ENCODE results near the gene SHCBP1L.
"Not testable (repeated sequence)": the region's sequence is repeated elsewhere in the genome, so short reads cannot be mapped to it uniquely, and the experiment has no call there.

Gene SHCBP1L

DNA sequence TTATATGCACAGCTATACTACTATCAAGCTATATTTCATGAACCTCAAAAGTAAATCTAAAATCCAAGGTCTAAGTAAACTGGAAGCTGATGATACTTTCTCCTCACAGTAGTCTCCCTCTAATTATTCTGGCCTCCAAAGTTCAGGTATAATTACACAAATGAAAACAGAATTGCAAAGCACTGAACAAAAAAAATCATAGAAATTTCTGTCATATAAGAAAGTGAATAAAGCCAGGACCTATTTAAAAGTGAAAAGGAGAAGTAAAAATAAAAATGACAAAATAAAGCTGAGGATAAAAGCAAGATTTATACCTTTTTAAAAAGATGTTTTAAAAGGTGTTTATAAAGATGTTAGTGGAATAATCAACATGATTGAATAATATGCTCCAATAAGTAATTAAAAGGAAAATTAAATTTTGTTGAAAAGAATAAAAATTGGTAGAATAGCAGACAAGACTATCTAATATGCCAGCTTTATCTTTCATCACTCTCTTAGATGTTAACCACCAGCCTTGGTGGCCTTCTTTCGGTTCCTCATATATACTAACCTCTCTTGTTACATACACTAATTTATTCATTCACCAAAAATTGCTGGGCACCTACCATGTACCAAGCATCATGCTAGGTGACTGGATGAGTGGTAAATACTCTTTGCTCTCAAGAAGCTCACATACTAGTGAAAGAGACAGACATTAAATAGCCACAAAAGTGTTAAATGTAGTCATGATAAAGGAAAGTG, 25.1 kb downstream of the SHCBP1L start:
- no peak overlapping the region for H3K4me3 ChIP-seq (ENCODE audit: low read length)
- DNase-seq (ENCODE audit: low read depth): no peak
- TF ChIP-seq, protein P1, sequence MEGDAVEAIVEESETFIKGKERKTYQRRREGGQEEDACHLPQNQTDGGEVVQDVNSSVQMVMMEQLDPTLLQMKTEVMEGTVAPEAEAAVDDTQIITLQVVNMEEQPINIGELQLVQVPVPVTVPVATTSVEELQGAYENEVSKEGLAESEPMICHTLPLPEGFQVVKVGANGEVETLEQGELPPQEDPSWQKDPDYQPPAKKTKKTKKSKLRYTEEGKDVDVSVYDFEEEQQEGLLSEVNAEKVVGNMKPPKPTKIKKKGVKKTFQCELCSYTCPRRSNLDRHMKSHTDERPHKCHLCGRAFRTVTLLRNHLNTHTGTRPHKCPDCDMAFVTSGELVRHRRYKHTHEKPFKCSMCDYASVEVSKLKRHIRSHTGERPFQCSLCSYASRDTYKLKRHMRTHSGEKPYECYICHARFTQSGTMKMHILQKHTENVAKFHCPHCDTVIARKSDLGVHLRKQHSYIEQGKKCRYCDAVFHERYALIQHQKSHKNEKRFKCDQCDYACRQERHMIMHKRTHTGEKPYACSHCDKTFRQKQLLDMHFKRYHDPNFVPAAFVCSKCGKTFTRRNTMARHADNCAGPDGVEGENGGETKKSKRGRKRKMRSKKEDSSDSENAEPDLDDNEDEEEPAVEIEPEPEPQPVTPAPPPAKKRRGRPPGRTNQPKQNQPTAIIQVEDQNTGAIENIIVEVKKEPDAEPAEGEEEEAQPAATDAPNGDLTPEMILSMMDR (IDR thresholded peaks at IDR 0.05; ENCODE audit: insufficient read depth, low read depth, low read length, missing control alignments): no peak

DNA sequence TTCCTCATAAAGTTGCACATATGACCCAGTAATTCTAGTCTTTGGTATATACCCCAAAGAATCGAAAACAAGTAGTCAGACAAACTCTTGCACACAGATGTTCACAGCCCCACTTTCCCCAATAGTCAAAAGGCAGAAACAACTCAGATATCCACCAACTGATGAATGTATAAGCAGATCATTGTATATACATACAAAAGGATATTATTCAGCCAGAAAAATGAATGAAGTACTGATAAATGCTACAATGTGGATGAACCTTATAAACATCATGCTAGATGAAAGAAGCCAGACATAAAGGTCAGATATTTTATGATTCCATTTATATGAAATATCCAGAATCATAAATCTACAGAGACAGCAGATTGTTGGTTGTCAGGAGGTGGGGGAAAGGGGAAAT, 27.3 kb downstream of the SHCBP1L start:
- DNase-seq (ENCODE audit: low read depth): no peak

DNA sequence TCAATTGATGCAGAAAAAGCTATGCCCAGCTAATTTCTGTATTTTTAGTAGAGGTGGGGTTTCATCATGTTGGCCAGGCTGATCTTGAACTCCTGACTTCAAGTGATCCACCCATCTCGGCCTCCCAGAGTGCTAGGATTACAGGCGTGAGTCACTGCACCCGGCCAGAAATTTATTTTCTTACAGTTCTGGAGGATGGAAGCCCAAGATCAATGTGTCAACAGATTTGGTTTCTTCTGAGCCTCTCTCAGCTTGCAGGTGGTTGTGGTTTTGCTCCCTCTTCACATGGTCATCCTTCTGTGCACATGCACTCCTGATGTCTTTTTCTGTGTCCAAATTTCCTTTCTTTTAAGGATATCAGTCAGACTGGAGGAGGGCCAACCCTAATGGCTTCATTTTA, 35.6 kb downstream of the SHCBP1L start:
- DNase-seq (ENCODE audit: low read depth): no peak
- TF ChIP-seq, protein P1 (IDR thresholded peaks at IDR 0.05; ENCODE audit: insufficient read depth, low read depth, low read length, missing control alignments): no peak
- no peak overlapping the region for H3K4me3 ChIP-seq (ENCODE audit: low read length)

More for the DNA sequence above, 27.3 kb downstream of the SHCBP1L start:
- no peak overlapping the region for H3K4me3 ChIP-seq (ENCODE audit: low read length)
- TF ChIP-seq, protein P1 (IDR thresholded peaks at IDR 0.05; ENCODE audit: insufficient read depth, low read depth, low read length, missing control alignments): no peak

DNA sequence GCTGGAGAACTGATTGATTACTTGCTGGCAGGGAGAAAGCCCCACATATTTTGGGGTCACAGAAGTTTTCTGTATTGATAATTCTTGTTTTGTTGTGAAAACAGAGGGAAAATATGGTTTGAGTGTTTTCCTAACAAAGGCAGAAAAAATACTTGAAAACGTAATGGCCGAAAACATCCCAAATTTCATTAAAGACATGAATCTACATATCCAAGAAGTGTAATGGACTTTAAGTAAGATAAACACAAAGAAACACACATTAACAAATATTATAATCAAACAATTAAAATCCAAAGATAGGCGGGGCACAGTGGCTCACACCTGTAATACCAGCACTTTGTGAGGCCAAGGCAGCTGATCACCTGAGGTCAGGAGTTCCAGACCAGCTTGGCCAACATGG, 39.6 kb downstream of the SHCBP1L start:
- H3K4me3 ChIP-seq (ENCODE audit: low read length): no peak overlapping the region
- DNase-seq (ENCODE audit: low read depth): no peak
- TF ChIP-seq, protein P1 (IDR thresholded peaks at IDR 0.05; ENCODE audit: insufficient read depth, low read depth, low read length, missing control alignments): no peak

DNA sequence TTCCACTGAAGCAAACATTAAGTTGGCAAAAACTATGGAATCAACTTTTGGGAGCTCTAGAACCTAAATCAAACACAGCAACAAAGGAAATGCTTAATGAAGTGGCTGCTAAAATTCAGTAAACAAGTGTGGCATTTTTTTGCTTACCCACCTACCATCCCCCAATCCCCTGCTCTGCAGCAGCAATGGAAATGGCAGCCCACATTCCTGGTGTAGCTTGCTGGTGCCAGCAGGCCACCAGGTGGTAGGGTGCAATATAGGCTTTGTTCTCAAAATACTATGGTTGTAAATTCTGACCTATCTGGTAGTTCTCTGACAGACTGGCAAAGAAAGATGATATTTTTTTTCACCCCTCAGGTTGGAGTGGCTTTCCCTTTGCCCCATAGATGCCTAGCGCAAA, 42.8 kb downstream of the SHCBP1L start:
- TF ChIP-seq, protein P1 (IDR thresholded peaks at IDR 0.05; ENCODE audit: insufficient read depth, low read depth, low read length, missing control alignments): no peak
- DNase-seq (ENCODE audit: low read depth): no peak
- H3K4me3 ChIP-seq (ENCODE audit: low read length): no peak overlapping the region

DNA sequence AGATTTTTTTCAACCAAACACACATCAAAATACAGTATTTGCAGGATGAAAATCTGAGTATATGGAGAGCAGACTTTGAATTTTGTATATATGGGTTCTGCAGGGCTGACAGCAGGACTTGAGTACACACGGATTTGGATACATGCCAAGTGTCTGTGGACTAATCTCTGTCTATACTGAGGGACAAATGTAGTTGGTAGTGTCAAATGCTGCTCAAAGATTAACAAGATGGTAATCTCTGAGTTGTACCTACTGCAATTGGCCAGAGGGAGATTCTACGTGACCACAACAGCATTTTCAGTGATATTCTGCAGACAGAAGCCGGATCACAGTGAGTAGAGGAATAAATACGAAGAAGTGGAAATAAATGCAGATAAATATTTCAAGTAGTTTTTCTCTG, 43.4 kb downstream of the SHCBP1L start:
- TF ChIP-seq, protein P1 (IDR thresholded peaks at IDR 0.05; ENCODE audit: insufficient read depth, low read depth, low read length, missing control alignments): no peak
- no peak for DNase-seq (ENCODE audit: low read depth)
- no peak overlapping the region for H3K4me3 ChIP-seq (ENCODE audit: low read length)

DNA sequence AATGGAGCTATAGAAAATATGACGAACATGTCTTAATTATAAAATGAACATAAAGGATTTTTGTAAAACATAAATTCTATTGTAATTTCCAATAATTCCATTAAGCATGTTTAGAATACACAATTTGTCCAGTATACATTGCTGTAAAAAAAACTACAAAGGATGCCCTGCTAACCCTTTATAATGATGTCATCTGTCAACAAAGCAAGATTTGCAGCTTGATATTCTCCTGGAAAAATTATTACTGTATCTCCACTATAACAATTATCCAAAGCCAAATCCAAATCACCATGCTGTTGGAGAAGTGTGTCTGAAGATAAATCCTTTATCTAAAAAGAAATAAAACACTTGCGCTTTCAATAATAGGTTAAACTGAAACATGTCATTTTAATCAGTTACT, 47.6 kb downstream of the SHCBP1L start:
- H3K4me3 ChIP-seq (ENCODE audit: low read length): no peak overlapping the region
- no peak for DNase-seq (ENCODE audit: low read depth)
- TF ChIP-seq, protein P1 (IDR thresholded peaks at IDR 0.05; ENCODE audit: insufficient read depth, low read depth, low read length, missing control alignments): no peak

DNA sequence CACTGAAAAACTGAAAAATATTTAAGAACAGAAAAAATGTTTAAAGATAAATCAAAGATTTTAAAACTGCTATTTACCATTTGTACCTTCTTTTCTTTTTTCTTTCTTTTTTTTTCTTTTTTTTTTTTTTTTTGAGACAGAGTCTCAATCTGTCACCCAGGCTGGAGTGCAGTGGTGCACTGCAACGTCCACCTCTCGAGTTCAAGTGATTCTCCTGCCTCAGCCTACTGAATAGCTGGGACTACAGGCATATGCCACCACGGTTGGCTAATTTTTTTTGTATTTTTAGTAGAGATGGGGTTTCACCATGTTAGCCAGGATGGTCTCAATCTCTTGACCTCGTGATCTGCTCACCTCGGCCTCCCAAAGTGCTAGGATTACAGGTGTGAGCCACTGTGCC, 51.0 kb downstream of the SHCBP1L start:
- DNase-seq (ENCODE audit: low read depth); H3K4me3 ChIP-seq (ENCODE audit: low read length): not testable (repeated sequence)
